ENCODE results near the gene C20orf144. TPM values are rescaled to one million over a fixed set of nuclear protein-coding genes. Genes with fewer than 3 reads are reported as not detected.
A peak's percentile ranks its signal among the peaks of the same experiment; 100 is the strongest.

The C20orf144 gene
- total RNA-seq, 4 donors from 2014 or later, result not detected

DNA sequence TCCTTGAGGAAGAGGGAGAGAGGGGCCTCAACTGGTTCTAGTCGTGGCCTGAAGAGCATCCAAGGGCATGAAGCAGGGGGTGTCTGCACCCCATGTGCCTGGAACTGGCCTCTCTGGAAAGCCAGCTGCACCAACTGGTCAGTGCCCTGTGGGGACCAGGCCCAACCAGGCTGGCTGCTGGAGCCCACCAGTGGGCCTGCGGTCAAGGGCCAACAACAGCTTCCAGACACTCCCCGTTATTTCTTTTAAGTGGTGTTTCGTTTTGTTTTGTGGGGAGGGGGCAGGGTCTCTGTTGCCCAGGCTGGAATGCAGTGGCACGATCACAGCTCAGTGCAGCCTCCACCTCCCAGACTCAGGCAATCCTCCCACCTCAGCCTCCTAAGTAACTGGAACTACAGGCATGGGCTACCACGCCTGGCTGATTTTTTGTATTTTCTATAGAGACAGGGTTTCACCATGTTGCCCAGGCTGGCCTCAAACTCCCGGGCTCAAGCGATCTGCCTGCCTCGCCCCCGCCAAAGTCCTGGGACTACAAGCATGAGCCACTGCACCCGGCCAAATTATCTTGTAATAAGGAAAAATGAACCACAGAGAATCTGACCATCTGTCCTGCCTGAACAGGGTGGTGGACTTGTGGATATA is 11.9 kb upstream of the C20orf144 start:
- Histone ChIP-seq H3K27me3 (no peaks in the 10 kb centered on the region), H3K4me3 (no peak overlapping the region), H3K27ac (peak overlapping the region; percentile 2), H3K36me3 (peaks cover 4% of the 10 kb centered on the region), H3K9me3 (no peaks in the 10 kb centered on the region), H3K4me1 (peaks cover 72% of the 10 kb centered on the region)
- 73% methylated on average over 11 of the region's 11 CpGs for WGBS
- no peak for TF ChIP-seq POLR2AphosphoS5 (IDR thresholded peaks at IDR 0.05)
- TF ChIP-seq, protein P1, sequence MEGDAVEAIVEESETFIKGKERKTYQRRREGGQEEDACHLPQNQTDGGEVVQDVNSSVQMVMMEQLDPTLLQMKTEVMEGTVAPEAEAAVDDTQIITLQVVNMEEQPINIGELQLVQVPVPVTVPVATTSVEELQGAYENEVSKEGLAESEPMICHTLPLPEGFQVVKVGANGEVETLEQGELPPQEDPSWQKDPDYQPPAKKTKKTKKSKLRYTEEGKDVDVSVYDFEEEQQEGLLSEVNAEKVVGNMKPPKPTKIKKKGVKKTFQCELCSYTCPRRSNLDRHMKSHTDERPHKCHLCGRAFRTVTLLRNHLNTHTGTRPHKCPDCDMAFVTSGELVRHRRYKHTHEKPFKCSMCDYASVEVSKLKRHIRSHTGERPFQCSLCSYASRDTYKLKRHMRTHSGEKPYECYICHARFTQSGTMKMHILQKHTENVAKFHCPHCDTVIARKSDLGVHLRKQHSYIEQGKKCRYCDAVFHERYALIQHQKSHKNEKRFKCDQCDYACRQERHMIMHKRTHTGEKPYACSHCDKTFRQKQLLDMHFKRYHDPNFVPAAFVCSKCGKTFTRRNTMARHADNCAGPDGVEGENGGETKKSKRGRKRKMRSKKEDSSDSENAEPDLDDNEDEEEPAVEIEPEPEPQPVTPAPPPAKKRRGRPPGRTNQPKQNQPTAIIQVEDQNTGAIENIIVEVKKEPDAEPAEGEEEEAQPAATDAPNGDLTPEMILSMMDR (IDR thresholded peaks at IDR 0.05), result no peak
- TF ChIP-seq EP300 (IDR thresholded peaks at IDR 0.05), result no peak
- no peak for TF ChIP-seq POLR2A (IDR thresholded peaks at IDR 0.05)
- peak in 1 of 2 donors; percentile 72 for DNase-seq (ENCODE audit: low spot score in 2 of 2)

DNA sequence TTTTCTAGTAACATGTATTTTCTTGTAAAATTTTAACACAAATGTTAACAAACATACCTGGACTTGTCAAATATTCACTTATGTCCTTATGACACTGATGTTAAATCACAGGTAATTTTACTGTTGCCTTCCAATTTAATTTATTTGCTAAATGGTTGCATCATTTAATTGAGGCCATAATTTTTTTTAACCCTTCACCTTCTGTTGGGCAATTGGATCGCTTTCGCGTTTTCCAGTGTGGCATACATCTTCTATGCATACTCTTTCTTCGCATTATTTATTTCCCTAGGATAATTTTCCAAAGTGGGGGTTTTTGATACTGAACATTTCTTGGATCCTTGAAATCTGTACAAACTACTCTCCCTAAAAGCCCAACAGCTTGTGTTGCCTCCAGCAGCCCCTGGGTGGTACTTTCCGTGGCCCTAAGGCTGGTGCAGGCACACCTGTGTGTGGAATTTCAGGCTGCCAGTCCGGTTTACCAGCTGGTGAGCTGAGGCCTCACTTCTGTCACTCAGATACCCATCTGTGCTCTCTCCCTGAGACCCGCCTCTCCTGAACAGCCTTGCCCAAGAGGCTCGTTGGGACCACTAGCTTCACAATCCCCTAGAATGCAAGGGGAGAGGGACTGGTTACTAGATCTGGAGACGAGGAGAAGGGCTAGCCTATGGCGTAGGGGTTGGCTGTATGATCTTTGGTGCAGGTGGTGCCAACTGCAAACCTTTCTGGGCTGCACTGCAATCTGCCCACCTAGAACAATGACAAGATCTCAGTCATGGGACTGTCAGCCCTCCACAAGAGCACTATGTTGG is 11.2 kb upstream of the C20orf144 start:
- peak overlapping the region; percentile 2 for H3K27ac ChIP-seq
- peak in 1 of 2 donors; percentile 68 for DNase-seq (ENCODE audit: low spot score in 2 of 2)
- H3K4me1 ChIP-seq, result peaks cover 75% of the 10 kb centered on the region
- H3K4me3 ChIP-seq, result no peak overlapping the region
- H3K36me3 ChIP-seq, result no peaks in the 10 kb centered on the region
- H3K9me3 ChIP-seq, result no peaks in the 10 kb centered on the region
- H3K27me3 ChIP-seq, result no peaks in the 10 kb centered on the region
- WGBS, result 54% methylated on average over 10 of the region's 10 CpGs
- TF ChIP-seq POLR2AphosphoS5 (IDR thresholded peaks at IDR 0.05), result no peak
- TF ChIP-seq, protein P1 (IDR thresholded peaks at IDR 0.05), result no peak

DNA sequence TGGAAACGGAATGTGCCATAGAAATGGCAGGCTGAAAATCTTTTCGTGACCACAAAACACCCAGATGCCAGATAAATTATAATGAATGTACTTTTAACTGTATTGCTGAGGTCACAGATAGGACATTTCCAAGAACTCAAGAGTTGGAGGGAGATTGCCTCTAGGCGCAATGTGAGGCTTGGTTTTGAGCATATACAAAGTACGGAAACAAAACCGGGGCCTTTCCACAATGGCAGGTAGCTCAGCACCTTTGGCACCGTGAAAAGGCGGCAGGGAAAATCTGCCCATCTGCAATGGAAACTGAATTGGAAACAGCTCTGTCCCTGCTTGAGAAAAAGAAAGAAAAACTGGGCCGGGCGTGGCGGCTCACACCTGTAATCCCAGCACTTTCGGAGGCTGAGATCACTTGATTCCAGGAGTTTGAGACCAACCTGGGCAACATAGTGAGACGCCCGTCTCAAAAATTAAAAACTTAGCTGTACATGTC is 10.5 kb upstream of the C20orf144 start:
- Histone ChIP-seq H3K4me1 (peaks cover 75% of the 10 kb centered on the region), H3K9me3 (no peaks in the 10 kb centered on the region), H3K27me3 (no peaks in the 10 kb centered on the region), H3K4me3 (no peak overlapping the region), H3K27ac (peak overlapping the region; percentile 2), H3K36me3 (no peaks in the 10 kb centered on the region)
- no peak for TF ChIP-seq POLR2AphosphoS5 (IDR thresholded peaks at IDR 0.05)
- TF ChIP-seq, protein P1 (IDR thresholded peaks at IDR 0.05), result no peak
- peak in 1 of 2 donors; percentile 57 for DNase-seq (ENCODE audit: low spot score in 2 of 2)
- 45% methylated on average over 13 of the region's 13 CpGs for WGBS

DNA sequence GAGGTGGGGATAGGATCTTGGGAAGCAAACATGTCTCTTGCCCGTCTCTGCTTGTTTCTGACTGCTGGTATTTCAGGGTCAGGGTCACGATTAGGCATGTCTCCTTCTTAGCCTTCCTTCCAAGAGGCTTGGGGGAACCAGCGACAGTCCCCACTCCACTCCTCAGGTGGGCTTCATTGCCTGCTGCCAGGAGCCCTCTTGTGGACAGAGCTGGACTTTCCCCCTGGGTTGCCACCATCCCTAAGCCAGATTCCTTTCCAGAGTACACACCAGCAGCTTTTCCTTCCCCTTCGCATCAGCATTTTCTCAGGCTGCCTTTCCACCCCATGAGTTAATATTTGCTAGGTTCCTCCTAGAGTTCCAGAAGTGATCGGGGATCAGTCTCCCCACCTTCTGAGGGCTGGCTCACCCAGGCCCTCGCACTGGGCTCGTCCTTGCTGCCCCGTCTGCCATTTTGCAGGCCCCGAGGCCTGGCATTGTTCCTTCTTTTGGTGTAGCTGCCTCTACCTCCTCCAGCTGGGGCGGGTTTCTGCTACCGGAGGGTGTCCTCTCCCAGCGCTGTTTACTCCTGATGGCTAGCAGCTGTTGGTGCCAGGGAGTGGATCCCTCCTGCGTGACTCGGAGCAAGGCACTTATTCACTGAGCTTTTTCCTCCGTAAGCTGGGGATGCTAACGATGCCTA is 8.8 kb upstream of the C20orf144 start:
- Histone ChIP-seq H3K9me3 (no peaks in the 10 kb centered on the region), H3K4me3 (no peak overlapping the region), H3K4me1 (peaks cover 60% of the 10 kb centered on the region), H3K36me3 (peaks cover 17% of the 10 kb centered on the region), H3K27ac (no peak overlapping the region), H3K27me3 (no peaks in the 10 kb centered on the region)
- TF ChIP-seq, protein P1 (IDR thresholded peaks at IDR 0.05), result peak; percentile 53 to 56
- peak in 1 of 3 donors; percentile 3 for TF ChIP-seq POLR2AphosphoS5 (IDR thresholded peaks at IDR 0.05)
- no peak for TF ChIP-seq POLR2A (IDR thresholded peaks at IDR 0.05)
- peak in 1 of 2 donors; percentile 84 for DNase-seq (ENCODE audit: low spot score in 2 of 2)
- WGBS, result 21% methylated on average over 14 of the region's 16 CpGs
